ENCODE measurements around the gene LAMB4. TPM values are rescaled to one million over a fixed set of nuclear protein-coding genes. Genes with fewer than 3 reads are reported as not detected.

Gene LAMB4
- total and polyA plus RNA-seq, 7 experiments from 2014 or later, result 0.17 TPM; not detected in 6

DNA sequence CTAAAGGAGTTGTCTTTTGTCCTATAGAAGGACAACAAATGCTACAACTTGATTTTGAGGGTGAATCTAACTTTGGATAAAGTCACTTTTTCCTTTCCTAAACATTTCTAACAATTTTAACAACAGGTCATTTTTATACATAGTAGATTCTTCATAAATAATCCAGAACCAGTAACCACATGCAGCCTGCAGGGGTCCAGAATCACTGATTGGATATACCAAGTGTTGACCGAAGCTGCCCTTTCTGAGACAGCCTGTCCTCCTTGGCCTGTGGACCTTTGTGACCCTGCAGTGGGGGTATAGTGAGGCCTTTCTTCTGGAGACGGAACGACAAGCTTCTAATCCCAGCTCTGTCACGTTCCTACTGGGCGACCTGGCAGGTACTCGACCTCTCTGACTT is 34.8 kb upstream of the LAMB4 start:
- Histone ChIP-seq H3K4me1 (ENCODE audit: control insufficient read depth in 2 of 2, insufficient read depth in 2 of 2, low read length in 2 of 2) (no peaks in the 10 kb centered on the region), H3K4me3 (ENCODE audit: low read length) (no peak overlapping the region), H3K27ac (ENCODE audit: low read depth, low read length) (no peak overlapping the region), H3K9me3 (ENCODE audit: control insufficient read depth in 2 of 3, low read length in 3 of 3) (no peaks in the 10 kb centered on the region), H3K27me3 (ENCODE audit: control insufficient read depth in 2 of 2, insufficient read depth in 2 of 2, low read length in 2 of 2) (no peaks in the 10 kb centered on the region), H3K36me3 (ENCODE audit: control insufficient read depth in 2 of 3, insufficient read depth in 3 of 3, low read length in 3 of 3) (no peaks in the 10 kb centered on the region)
- H3K9me3 Mint-ChIP-seq, result peaks cover 0 to 5% (median 0%) of the 10 kb centered on the region in 11 donors
- no peaks in the 10 kb centered on the region for H3K4me1 Mint-ChIP-seq
- H3K36me3 Mint-ChIP-seq, result peaks cover 0 to 4% (median 0%) of the 10 kb centered on the region in 5 donors
- H3K4me3 Mint-ChIP-seq, result no peak overlapping the region
- DNase-seq, result no peak
- ChIA-PET POLR2A (no interaction called here), CTCF (no interaction called here)
- H3K27me3 Mint-ChIP-seq, result peaks cover 0 to 8% (median 7%) of the 10 kb centered on the region in 5 donors
- intact Hi-C loops (cut with micrococcal nuclease), result no loop called here
- ATAC-seq, result no peak
- no peak overlapping the region for H3K27ac Mint-ChIP-seq

DNA sequence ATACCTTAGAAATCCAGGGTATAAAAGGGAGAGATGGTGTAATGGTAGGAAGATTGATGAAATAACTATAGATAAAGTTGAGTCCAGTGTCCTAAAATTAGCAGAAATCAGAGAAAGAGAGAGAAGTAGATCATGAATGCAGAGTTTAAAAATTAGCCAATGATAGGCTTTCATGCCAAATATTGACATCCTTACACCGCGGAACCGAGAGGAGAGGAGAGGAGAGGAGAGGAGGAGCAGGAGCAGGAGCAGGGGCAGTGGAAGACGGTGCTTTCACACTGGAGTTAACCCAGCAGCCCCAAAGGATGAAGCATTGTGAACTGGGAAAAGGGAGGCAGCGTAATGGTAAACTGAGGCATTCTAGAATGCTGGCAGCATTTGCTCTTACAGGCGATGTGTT is 34.2 kb upstream of the LAMB4 start:
- H3K36me3 ChIP-seq (ENCODE audit: control insufficient read depth in 2 of 3, insufficient read depth in 3 of 3, low read length in 3 of 3), result no peaks in the 10 kb centered on the region
- Mint-ChIP-seq H3K36me3 (peaks cover 0 to 4% (median 0%) of the 10 kb centered on the region in 5 donors), H3K27me3 (peaks cover 0 to 12% (median 10%) of the 10 kb centered on the region in 5 donors), H3K4me3 (no peak overlapping the region), H3K27ac (no peak overlapping the region), H3K4me1 (no peaks in the 10 kb centered on the region), H3K9me3 (peaks cover 0 to 5% (median 0%) of the 10 kb centered on the region in 11 donors)
- H3K4me3 ChIP-seq (ENCODE audit: low read length), result no peak overlapping the region
- DNase-seq, result no peak
- H3K9me3 ChIP-seq (ENCODE audit: control insufficient read depth in 2 of 3, low read length in 3 of 3), result no peaks in the 10 kb centered on the region
- ATAC-seq, result no peak
- no peaks in the 10 kb centered on the region for H3K27me3 ChIP-seq (ENCODE audit: control insufficient read depth in 2 of 2, insufficient read depth in 2 of 2, low read length in 2 of 2)
- intact Hi-C loops (cut with micrococcal nuclease), result no loop called here
- H3K4me1 ChIP-seq (ENCODE audit: control insufficient read depth in 2 of 2, insufficient read depth in 2 of 2, low read length in 2 of 2), result no peaks in the 10 kb centered on the region
- no peak overlapping the region for H3K27ac ChIP-seq (ENCODE audit: low read depth, low read length)
- CTCF ChIA-PET, result no interaction called here
- POLR2A ChIA-PET, result no interaction called here

DNA sequence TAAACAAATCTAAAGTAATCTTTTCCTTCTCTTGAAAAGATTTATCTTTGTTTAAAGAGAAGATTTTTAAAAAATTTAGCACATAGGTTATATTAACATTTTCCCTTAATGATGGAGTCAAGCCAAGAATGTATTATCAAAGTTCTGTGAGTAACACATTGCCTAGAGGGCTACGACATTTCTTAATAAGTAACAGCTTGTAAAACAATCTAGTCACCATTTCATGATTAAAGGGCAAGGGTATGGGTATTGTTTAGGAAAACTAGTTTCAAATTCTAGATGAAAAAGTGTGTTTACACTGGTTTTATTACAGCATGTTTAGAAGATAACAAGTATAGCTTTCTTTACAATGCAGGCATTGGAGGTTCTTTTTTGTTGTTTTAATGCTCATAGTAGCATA is 28.6 kb upstream of the LAMB4 start:
- peaks cover 0 to 4% (median 0%) of the 10 kb centered on the region in 5 donors for H3K36me3 Mint-ChIP-seq
- H3K27ac ChIP-seq (ENCODE audit: low read depth, low read length), result no peak overlapping the region
- CTCF ChIA-PET, result no interaction called here
- ATAC-seq (no peak), DNase-seq (no peak)
- POLR2A ChIA-PET, result no interaction called here
- H3K4me1 ChIP-seq (ENCODE audit: control insufficient read depth in 2 of 2, insufficient read depth in 2 of 2, low read length in 2 of 2), result no peaks in the 10 kb centered on the region
- no peak overlapping the region for H3K4me3 ChIP-seq (ENCODE audit: low read length)
- no peak overlapping the region for H3K27ac Mint-ChIP-seq
- peaks cover 0 to 5% (median 0%) of the 10 kb centered on the region in 11 donors for H3K9me3 Mint-ChIP-seq
- intact Hi-C loops (cut with micrococcal nuclease), result no loop called here
- H3K36me3 ChIP-seq (ENCODE audit: control insufficient read depth in 2 of 3, insufficient read depth in 3 of 3, low read length in 3 of 3), result no peaks in the 10 kb centered on the region
- no peaks in the 10 kb centered on the region for H3K9me3 ChIP-seq (ENCODE audit: control insufficient read depth in 2 of 3, low read length in 3 of 3)
- no peaks in the 10 kb centered on the region for H3K4me1 Mint-ChIP-seq
- peaks cover 5 to 24% (median 20%) of the 10 kb centered on the region in 5 donors for H3K27me3 Mint-ChIP-seq
- no peaks in the 10 kb centered on the region for H3K27me3 ChIP-seq (ENCODE audit: control insufficient read depth in 2 of 2, insufficient read depth in 2 of 2, low read length in 2 of 2)
- no peak overlapping the region for H3K4me3 Mint-ChIP-seq

DNA sequence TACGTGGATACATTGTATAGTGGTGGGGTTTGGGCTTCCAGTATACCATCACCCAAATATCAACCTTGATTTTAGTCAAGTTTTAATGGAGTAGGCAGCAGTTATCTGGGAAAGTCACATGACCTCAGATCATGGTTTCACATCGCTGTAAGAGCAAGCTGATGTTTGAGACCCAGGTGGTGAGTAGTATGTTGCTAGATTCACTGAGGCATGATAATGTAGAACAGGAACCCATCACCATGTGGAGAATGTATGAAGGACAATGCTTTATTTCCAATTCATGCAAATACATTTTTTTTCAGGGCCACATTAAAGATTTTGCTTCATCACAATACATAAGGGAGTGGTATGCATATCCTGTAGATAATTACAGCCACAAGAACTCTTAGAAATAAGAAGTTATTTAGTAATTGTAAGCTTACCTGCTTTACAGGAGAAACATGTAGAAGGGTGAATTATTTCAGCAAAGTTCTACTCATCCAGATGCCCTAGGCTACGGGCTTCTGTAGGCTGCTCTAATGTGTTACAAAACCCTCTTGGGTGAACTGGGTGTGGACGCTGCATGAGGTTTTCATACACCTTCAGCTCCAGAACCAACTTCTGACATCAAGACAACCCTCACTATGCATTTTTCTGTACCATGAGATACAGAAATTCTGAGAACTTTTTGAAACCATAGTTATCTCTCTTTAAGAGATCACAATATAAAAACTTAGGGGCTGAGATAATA is 27.6 kb upstream of the LAMB4 start:
- ChIA-PET CTCF (no interaction called here), POLR2A (no interaction called here)
- no peaks in the 10 kb centered on the region for H3K27me3 ChIP-seq (ENCODE audit: control insufficient read depth in 2 of 2, insufficient read depth in 2 of 2, low read length in 2 of 2)
- no peaks in the 10 kb centered on the region for H3K36me3 ChIP-seq (ENCODE audit: control insufficient read depth in 2 of 3, insufficient read depth in 3 of 3, low read length in 3 of 3)
- intact Hi-C loops (cut with micrococcal nuclease), result no loop called here
- no peaks in the 10 kb centered on the region for H3K9me3 ChIP-seq (ENCODE audit: control insufficient read depth in 2 of 3, low read length in 3 of 3)
- H3K27me3 Mint-ChIP-seq, result peaks cover 5 to 27% (median 19%) of the 10 kb centered on the region in 5 donors
- H3K36me3 Mint-ChIP-seq, result peaks cover 0 to 4% (median 0%) of the 10 kb centered on the region in 5 donors
- ATAC-seq (no peak), DNase-seq (no peak)
- H3K27ac ChIP-seq (ENCODE audit: low read depth, low read length), result no peak overlapping the region
- H3K27ac Mint-ChIP-seq, result no peak overlapping the region
- no peaks in the 10 kb centered on the region for H3K9me3 Mint-ChIP-seq
- H3K4me3 Mint-ChIP-seq, result no peak overlapping the region
- no peak overlapping the region for H3K4me3 ChIP-seq (ENCODE audit: low read length)
- H3K4me1 Mint-ChIP-seq, result no peaks in the 10 kb centered on the region
- H3K4me1 ChIP-seq (ENCODE audit: control insufficient read depth in 2 of 2, insufficient read depth in 2 of 2, low read length in 2 of 2), result no peaks in the 10 kb centered on the region

DNA sequence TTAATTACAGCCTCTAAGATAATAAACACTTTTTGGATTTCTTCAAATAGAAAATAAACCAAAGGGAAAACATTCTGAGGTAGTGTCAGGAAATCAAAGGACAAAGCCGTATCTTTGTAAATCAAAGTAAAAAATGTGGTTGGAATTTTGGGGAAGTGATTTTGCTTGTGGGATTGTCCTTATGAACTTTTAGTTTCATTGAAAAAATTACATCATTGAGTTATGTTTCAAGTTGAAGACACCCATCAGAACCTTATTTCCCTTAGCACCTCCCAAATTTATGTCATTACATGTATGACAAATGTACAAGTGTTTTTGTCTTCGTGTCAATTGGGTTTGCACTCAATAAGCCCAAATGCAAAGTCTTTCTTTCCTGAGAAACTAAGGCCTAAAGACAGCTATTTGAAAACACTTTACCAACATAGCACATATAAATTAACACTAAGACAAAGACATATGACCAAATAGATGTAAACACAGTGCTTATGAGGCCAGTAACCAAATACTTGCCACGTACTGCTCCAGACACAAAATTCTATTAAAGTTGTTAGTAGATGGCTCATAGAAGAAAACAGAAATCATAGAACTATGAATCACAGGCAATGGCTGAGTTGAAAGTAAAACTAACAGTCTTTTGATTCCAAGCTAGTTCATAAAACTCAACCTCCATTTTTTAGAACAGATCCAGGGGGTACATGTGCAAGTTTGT is 26.9 kb upstream of the LAMB4 start:
- Mint-ChIP-seq H3K27ac (no peak overlapping the region), H3K9me3 (no peaks in the 10 kb centered on the region), H3K27me3 (peaks cover 5 to 32% (median 20%) of the 10 kb centered on the region in 5 donors), H3K36me3 (peaks cover 0 to 4% (median 0%) of the 10 kb centered on the region in 5 donors), H3K4me3 (no peak overlapping the region), H3K4me1 (no peaks in the 10 kb centered on the region)
- Histone ChIP-seq H3K4me3 (ENCODE audit: low read length) (no peak overlapping the region), H3K36me3 (ENCODE audit: control insufficient read depth in 2 of 3, insufficient read depth in 3 of 3, low read length in 3 of 3) (no peaks in the 10 kb centered on the region), H3K4me1 (ENCODE audit: control insufficient read depth in 2 of 2, insufficient read depth in 2 of 2, low read length in 2 of 2) (no peaks in the 10 kb centered on the region), H3K9me3 (ENCODE audit: control insufficient read depth in 2 of 3, low read length in 3 of 3) (no peaks in the 10 kb centered on the region), H3K27ac (ENCODE audit: low read depth, low read length) (no peak overlapping the region), H3K27me3 (ENCODE audit: control insufficient read depth in 2 of 2, insufficient read depth in 2 of 2, low read length in 2 of 2) (no peaks in the 10 kb centered on the region)
- intact Hi-C loops (cut with micrococcal nuclease), result no loop called here
- CTCF ChIA-PET, result no interaction called here
- DNase-seq (no peak), ATAC-seq (no peak)
- POLR2A ChIA-PET, result no interaction called here

DNA sequence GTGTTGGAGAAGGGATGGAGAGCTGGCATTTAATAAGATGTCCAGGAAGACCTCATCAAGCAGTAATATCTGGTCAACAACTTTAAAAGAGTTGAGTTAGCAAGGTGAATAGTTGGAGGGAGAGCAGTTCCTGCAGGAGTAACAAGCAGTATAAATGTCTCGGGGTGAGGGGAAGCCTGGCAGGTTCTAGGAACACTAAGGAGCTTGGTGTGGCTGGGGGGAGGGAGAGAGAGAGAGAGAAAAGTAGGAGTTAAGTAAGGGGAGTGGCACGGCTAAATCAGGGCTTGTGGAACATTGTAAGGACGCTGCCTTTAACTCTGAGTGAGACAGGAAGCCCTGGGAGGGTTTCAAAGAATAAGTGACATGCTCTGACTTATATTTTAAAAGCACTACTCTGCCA is 22.0 kb upstream of the LAMB4 start:
- Mint-ChIP-seq H3K27ac (no peak overlapping the region), H3K4me1 (no peaks in the 10 kb centered on the region), H3K4me3 (no peak overlapping the region), H3K9me3 (no peaks in the 10 kb centered on the region), H3K27me3 (peaks cover 4 to 37% (median 15%) of the 10 kb centered on the region in 5 donors), H3K36me3 (no peaks in the 10 kb centered on the region)
- Histone ChIP-seq H3K4me1 (ENCODE audit: control insufficient read depth in 2 of 2, insufficient read depth in 2 of 2, low read length in 2 of 2) (no peaks in the 10 kb centered on the region), H3K27me3 (ENCODE audit: control insufficient read depth in 2 of 2, insufficient read depth in 2 of 2, low read length in 2 of 2) (no peaks in the 10 kb centered on the region), H3K36me3 (ENCODE audit: control insufficient read depth in 2 of 3, insufficient read depth in 3 of 3, low read length in 3 of 3) (no peaks in the 10 kb centered on the region), H3K4me3 (ENCODE audit: low read length) (no peak overlapping the region), H3K9me3 (ENCODE audit: control insufficient read depth in 2 of 3, low read length in 3 of 3) (no peaks in the 10 kb centered on the region), H3K27ac (ENCODE audit: low read depth, low read length) (no peak overlapping the region)
- POLR2A ChIA-PET, result no interaction called here
- CTCF ChIA-PET, result no interaction called here
- intact Hi-C loops (cut with micrococcal nuclease), result no loop called here
- DNase-seq (no peak), ATAC-seq (no peak)

DNA sequence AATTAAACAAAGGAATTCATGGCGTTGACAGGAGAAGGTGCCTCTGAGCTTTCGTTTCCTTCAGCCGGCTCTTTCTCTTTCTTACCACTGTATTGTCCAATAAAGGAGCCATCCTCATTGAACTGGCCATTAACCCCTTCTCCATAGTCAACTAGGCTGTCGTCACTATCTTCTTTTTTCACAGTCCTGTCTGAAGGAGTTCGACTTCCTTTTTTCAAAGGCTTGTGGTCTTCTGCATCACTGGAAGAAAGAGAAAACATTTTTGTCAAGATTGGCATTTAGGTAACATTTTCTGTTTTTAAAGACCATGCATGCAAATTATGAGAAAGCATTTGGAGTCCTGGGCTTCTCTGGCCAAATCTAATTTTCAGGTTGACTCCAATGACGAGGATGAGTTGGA is 19.7 kb upstream of the LAMB4 start:
- intact Hi-C loops (cut with micrococcal nuclease), result loop anchor here (5.0 to 10.0 kb wide), 6 partner anchors 135 to 1005 kb away; partner anchors contain the start of gene CBLL1 (in 1 of the 2)
- no peaks in the 10 kb centered on the region for H3K27me3 ChIP-seq (ENCODE audit: control insufficient read depth in 2 of 2, insufficient read depth in 2 of 2, low read length in 2 of 2)
- CTCF ChIA-PET, result no interaction called here

More for the DNA sequence above, 19.7 kb upstream of the LAMB4 start:
- no peak for ATAC-seq
- H3K36me3 ChIP-seq (ENCODE audit: control insufficient read depth in 2 of 3, insufficient read depth in 3 of 3, low read length in 3 of 3), result no peaks in the 10 kb centered on the region
- no peak overlapping the region for H3K27ac Mint-ChIP-seq
- H3K4me1 Mint-ChIP-seq, result no peaks in the 10 kb centered on the region
- no peaks in the 10 kb centered on the region for H3K36me3 Mint-ChIP-seq
- H3K4me3 ChIP-seq (ENCODE audit: low read length), result no peak overlapping the region
- H3K4me1 ChIP-seq (ENCODE audit: control insufficient read depth in 2 of 2, insufficient read depth in 2 of 2, low read length in 2 of 2), result no peaks in the 10 kb centered on the region
- H3K9me3 Mint-ChIP-seq, result no peaks in the 10 kb centered on the region
- no peak overlapping the region for H3K4me3 Mint-ChIP-seq
- no peak overlapping the region for H3K27ac ChIP-seq (ENCODE audit: low read depth, low read length)
- POLR2A ChIA-PET, result no interaction called here
- H3K9me3 ChIP-seq (ENCODE audit: control insufficient read depth in 2 of 3, low read length in 3 of 3), result no peaks in the 10 kb centered on the region
- peaks cover 4 to 35% (median 15%) of the 10 kb centered on the region in 5 donors for H3K27me3 Mint-ChIP-seq
- DNase-seq, result no peak
